ENCODE data around the gene ATG2A. TPM values are rescaled to one million over a fixed set of nuclear protein-coding genes. Genes with fewer than 3 reads are reported as not detected.

Gene ATG2A
- total and polyA plus RNA-seq, 9 of the 15 experiments (the other 6 are each of a cell fraction or from before 2014, with no cell fraction given), result 0.25 to 45.9 (median 5.2) TPM

- TF ChIP-seq HNRNPK (IDR thresholded peaks at IDR 0.05; ENCODE audit: low read depth, low read length, poor library complexity, severe bottlenecking), result peak; percentile 58
- peak; percentile 63 for TF ChIP-seq CREB1 (IDR thresholded peaks at IDR 0.05)
- TF ChIP-seq CREB1 (CRISPR knock-in tag; IDR thresholded peaks at IDR 0.05), result peak; percentile 83
- TF ChIP-seq SMC3 (conservative IDR thresholded peaks at IDR 0.05; ENCODE audit: insufficient read depth, low read depth, low read length), result no peak
- TF ChIP-seq CBFA2T2 (conservative IDR thresholded peaks at IDR 0.05), result no peak
- TF ChIP-seq RBBP5 (IDR thresholded peaks at IDR 0.05; ENCODE audit: borderline replicate concordance, insufficient read depth, low read length, poor library complexity, severe bottlenecking), result no peak
- peak; percentile 46; the same call in 1 of the 2 replicates for TF ChIP-seq NR2C1 (IDR thresholded peaks at IDR 0.05)
- TF ChIP-seq NR2C1 (tag; IDR thresholded peaks at IDR 0.05), result peak; percentile 81
- no peak for TF ChIP-seq ZBTB8A (IDR thresholded peaks at IDR 0.05; ENCODE audit: partially characterized antibody)
- no peak for TF ChIP-seq CEBPZ (IDR thresholded peaks at IDR 0.05; ENCODE audit: borderline replicate concordance, low read depth, low read length)
- TF ChIP-seq SRSF9 (IDR thresholded peaks at IDR 0.05; ENCODE audit: borderline replicate concordance, low read depth, low read length), result no peak
- peak; percentile 73 for TF ChIP-seq RBFOX2 (IDR thresholded peaks at IDR 0.05; ENCODE audit: low read depth, low read length)
- TF ChIP-seq AFF4 (CRISPR knock-in tag; IDR thresholded peaks at IDR 0.05), result no peak
- peak; percentile 83; the same call in 1 of the 2 replicates for TF ChIP-seq ZNF766 (CRISPR knock-in tag; conservative IDR thresholded peaks at IDR 0.05)
- no peak for TF ChIP-seq THRAP3 (IDR thresholded peaks at IDR 0.05; ENCODE audit: borderline replicate concordance)
- no peak for TF ChIP-seq TCF15 (CRISPR knock-in tag; IDR thresholded peaks at IDR 0.05)
- no peak for TF ChIP-seq ZNF445 (CRISPR knock-in tag; IDR thresholded peaks at IDR 0.05; ENCODE audit: low read depth)
- TF ChIP-seq ZNF274 (IDR thresholded peaks at IDR 0.05; ENCODE audit: borderline replicate concordance, low read depth, low read length), result no peak
- TF ChIP-seq ZSCAN29 (IDR thresholded peaks at IDR 0.05), result no peak
Observed at GRCh38 chr11:64923944-64924909, 7.2 kb upstream of the ATG2A start, which contains the start of gene PPP2R5B (continued).

Data from K562 (cell line).